Measurements from ENCODE around the gene SDF4. TPM values are rescaled to one million over a fixed set of nuclear protein-coding genes. Genes with fewer than 3 reads are reported as not detected.
A peak's percentile ranks its signal among the peaks of the same experiment; 100 is the strongest.

Gene SDF4
- total RNA-seq, 2 donors from 2014 or later = 89.2 to 97.6 TPM

GRCh38 chr1:1238702-1239178 is 6.9 kb upstream of the SDF4 start:
- ATAC-seq (no peak), DNase-seq (no peak)
- Histone ChIP-seq H3K27me3 (peaks cover 0 to 5% of the 10 kb centered on the region in 2 donors), H3K27ac (no peak overlapping the region), H3K36me3 (replicated peaks in 1 of 2; ENCODE audit: insufficient read depth in 1 of 2, low read depth in 2 of 2) (no peaks in the 10 kb centered on the region), H3K9me3 (no peaks in the 10 kb centered on the region), H3K4me3 (no peak overlapping the region), H3K4me1 (peaks cover 13% of the 10 kb centered on the region)
- intact Hi-C loops (cut with DNase I) = no loop called here
- no peak for TF ChIP-seq POLR2A (IDR thresholded peaks at IDR 0.05)
- TF ChIP-seq, protein P1, sequence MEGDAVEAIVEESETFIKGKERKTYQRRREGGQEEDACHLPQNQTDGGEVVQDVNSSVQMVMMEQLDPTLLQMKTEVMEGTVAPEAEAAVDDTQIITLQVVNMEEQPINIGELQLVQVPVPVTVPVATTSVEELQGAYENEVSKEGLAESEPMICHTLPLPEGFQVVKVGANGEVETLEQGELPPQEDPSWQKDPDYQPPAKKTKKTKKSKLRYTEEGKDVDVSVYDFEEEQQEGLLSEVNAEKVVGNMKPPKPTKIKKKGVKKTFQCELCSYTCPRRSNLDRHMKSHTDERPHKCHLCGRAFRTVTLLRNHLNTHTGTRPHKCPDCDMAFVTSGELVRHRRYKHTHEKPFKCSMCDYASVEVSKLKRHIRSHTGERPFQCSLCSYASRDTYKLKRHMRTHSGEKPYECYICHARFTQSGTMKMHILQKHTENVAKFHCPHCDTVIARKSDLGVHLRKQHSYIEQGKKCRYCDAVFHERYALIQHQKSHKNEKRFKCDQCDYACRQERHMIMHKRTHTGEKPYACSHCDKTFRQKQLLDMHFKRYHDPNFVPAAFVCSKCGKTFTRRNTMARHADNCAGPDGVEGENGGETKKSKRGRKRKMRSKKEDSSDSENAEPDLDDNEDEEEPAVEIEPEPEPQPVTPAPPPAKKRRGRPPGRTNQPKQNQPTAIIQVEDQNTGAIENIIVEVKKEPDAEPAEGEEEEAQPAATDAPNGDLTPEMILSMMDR (IDR thresholded peaks at IDR 0.05) = no peak
- 67 to 77% methylated on average over 1 to 19 of the region's 19 CpGs for WGBS, 2 donors

DNA sequence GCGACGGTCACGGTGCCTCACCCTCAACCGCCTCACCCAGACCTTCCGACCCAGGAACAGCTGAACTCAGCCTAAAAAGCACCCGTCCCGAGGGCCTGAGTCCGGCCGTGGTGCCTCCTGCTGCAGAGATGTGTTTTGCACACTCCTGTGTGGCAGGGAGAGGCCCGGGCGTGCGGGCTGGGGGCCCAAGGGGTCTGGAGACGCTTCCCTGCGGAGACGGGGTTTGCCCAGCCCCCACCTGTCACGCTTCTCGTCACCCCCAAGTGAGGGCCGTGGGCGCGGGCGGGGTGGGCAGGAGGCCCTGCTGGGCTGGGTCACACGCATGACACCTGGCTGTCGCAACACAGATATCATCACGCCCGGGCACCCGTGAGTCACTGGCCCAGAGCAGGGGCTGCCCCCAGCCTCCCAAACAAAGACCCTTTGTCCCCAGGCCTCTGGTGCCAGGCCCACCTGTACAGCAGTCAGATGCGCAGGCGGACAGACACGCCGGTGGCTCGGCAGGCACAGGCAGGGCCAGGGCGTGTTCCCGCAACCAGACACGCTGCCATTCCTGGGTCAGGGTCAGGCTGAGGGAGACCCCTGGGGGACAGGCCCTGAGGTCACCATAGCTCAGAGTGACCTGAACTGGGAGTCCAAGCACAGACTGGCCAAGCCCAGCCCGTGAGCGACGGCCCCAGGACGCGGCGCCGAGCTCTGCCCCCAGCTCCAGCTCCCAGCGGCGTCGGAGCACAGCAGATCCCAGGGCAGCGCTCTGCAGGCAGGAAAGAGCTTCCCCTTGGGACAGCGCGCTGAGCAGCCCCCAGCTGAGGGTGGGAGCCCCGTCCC is 6.3 kb upstream of the SDF4 start:
- Histone ChIP-seq H3K36me3 (replicated peaks in 1 of 2; ENCODE audit: insufficient read depth in 1 of 2, low read depth in 2 of 2) (no peaks in the 10 kb centered on the region), H3K27me3 (peaks cover 0 to 5% of the 10 kb centered on the region in 2 donors), H3K4me1 (peaks cover 18% of the 10 kb centered on the region), H3K9me3 (no peaks in the 10 kb centered on the region), H3K4me3 (no peak overlapping the region), H3K27ac (no peak overlapping the region)
- TF ChIP-seq POLR2A (IDR thresholded peaks at IDR 0.05) = no peak
- TF ChIP-seq, protein P1 (IDR thresholded peaks at IDR 0.05) = no peak
- ATAC-seq = peak; percentile 12
- DNase-seq = peak in 3 of 4 donors; percentile 25 to 34 (median 32)
- intact Hi-C loops (cut with DNase I) = no loop called here
- 23 to 49% methylated on average over 8 to 48 of the region's 48 CpGs for WGBS, 2 donors

- Histone ChIP-seq H3K27ac (no peak overlapping the region), H3K4me3 (no peak overlapping the region), H3K9me3 (no peaks in the 10 kb centered on the region), H3K36me3 (replicated peaks in 1 of 2; ENCODE audit: insufficient read depth in 1 of 2, low read depth in 2 of 2) (no peaks in the 10 kb centered on the region), H3K27me3 (peaks cover 0 to 5% of the 10 kb centered on the region in 2 donors), H3K4me1 (peaks cover 25% of the 10 kb centered on the region)
- TF ChIP-seq POLR2A (IDR thresholded peaks at IDR 0.05) = no peak
- TF ChIP-seq, protein P1 (IDR thresholded peaks at IDR 0.05) = no peak
- intact Hi-C loops (cut with DNase I) = no loop called here
- WGBS, 2 donors = 32 to 34% methylated on average over 15 to 33 of the region's 34 CpGs
- ATAC-seq (no peak), DNase-seq (no peak)
Measured at GRCh38 chr1:1236945-1237873, 5.4 kb upstream of the SDF4 start.

DNA sequence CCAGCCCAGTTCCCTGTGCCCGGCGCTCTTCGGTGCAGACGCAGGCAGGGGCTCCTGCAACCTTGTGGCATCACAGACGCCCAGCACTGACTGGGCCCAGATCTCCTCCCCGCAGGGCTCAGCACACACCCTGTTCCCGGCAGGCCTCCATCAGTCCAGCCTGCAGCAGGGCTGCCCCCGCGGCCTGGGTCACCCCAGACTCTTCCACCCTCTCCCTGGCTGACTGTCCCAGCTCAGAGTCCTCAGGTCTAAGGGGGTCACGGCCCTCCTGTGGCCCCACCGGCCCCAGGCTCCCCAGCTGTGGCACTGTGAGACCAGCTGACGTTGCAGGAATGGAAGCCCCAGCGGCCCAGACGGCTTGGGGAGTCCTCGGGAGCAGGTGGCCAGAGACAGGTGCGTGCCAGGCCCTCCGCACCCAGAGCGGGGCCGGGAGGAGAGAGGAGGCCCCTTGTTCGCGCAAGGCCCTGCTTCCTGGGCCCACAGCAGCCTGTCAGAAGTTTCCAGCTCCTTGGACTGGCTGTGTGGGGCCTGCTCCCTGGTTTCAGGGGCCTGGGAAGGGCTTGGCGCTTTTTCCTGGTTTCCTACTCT is 4.5 kb upstream of the SDF4 start:
- Histone ChIP-seq H3K36me3 (replicated peaks in 1 of 2; ENCODE audit: insufficient read depth in 1 of 2, low read depth in 2 of 2) (no peaks in the 10 kb centered on the region), H3K27ac (no peak overlapping the region), H3K4me1 (peaks cover 25% of the 10 kb centered on the region), H3K4me3 (no peak overlapping the region), H3K27me3 (peaks cover 0 to 5% of the 10 kb centered on the region in 2 donors), H3K9me3 (no peaks in the 10 kb centered on the region)
- intact Hi-C loops (cut with DNase I) = no loop called here
- DNase-seq = no peak
- TF ChIP-seq, protein P1 (IDR thresholded peaks at IDR 0.05) = no peak
- TF ChIP-seq POLR2A (IDR thresholded peaks at IDR 0.05) = no peak
- WGBS, 2 donors = 79 to 80% methylated on average over 3 to 12 of the region's 22 CpGs
- ATAC-seq = no peak
